Measurements from ENCODE around the gene LETM1. TPM values are rescaled to one million over a fixed set of nuclear protein-coding genes. Genes with fewer than 3 reads are reported as not detected.

LETM1 gene
- total and polyA plus RNA-seq, 2 of the 13 experiments (the other 11 are each of a cell fraction or from before 2014, with no cell fraction given): 9.7 to 41.6 TPM

DNA sequence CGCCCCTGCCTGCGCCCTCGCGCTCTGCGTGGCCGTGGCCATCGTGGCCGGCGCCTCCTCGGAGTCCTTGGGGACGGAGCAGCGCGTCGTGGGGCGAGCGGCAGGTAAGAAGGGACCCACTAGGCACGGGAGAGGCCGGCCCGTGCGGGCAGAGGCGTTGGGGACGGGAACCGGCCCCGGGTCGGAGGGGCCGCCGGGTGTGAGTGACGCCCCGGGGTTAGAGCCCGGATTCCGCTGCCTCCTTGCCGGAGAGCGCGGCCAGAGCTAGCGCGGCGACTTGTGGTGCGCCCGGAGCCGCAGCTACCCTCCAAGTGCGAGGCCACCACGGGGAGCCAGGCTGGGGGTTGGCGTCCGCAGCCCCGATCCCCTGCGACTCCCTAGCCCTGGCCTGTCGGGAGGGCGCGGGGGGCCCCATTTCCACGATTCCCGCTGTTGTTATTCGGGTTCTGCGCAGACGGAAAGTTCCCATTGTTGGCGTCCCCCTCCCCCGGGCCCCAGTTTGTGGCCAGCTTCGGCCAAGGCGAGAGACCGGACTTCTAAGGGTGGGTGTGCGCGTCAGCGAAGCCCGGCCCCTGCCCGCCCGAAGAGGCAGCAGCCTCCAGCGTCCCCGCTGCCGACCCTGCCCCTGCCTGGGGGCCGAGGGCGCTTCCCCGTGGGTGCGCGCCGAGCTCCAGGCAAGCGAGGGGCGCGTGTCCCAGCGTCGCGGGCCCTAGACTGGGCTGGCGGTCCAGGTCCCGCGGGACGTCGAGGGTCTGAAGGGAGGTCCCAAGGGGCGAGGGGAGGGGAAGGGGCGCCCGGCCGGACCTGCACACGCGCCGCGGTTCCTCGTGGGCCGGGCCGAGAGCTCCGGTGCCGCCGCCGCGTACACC lies 61.8 kb downstream of the LETM1 start (continued):
- TF ChIP-seq POLR2G (IDR thresholded peaks at IDR 0.05; ENCODE audit: low read depth, low read length) (no peak; the same call in none of the 2 replicates), TARDBP (CRISPR knock-in tag; IDR thresholded peaks at IDR 0.05) (no peak), NFYC (CRISPR knock-in tag; IDR thresholded peaks at IDR 0.05) (no peak), ZNF781 (CRISPR knock-in tag; IDR thresholded peaks at IDR 0.05; ENCODE audit: borderline replicate concordance, not compliant biosample characterization) (no peak), FOXP1 (IDR thresholded peaks at IDR 0.05) (no peak), FOXP1 (CRISPR knock-in tag; IDR thresholded peaks at IDR 0.05) (no peak), TAF1 (CRISPR knock-in tag; IDR thresholded peaks at IDR 0.05) (peak; percentile 38; the same call in 1 of the 2 replicates), GZF1 (CRISPR knock-in tag; IDR thresholded peaks at IDR 0.05) (no peak), ZNF761 (CRISPR knock-in tag; conservative IDR thresholded peaks at IDR 0.05) (no peak), ZNF567 (CRISPR knock-in tag; IDR thresholded peaks at IDR 0.05; ENCODE audit: borderline replicate concordance) (no peak), ZNF652 (CRISPR knock-in tag; IDR thresholded peaks at IDR 0.05; ENCODE audit: borderline replicate concordance, low read depth) (no peak), ZNF350 (CRISPR knock-in tag; IDR thresholded peaks at IDR 0.05; ENCODE audit: borderline replicate concordance, low read depth) (no peak), MED1 (CRISPR knock-in tag; IDR thresholded peaks at IDR 0.05) (no peak), SALL1 (CRISPR knock-in tag; IDR thresholded peaks at IDR 0.05) (peak; percentile 9; the same call in 1 of the 2 replicates), SIX4 (CRISPR knock-in tag; IDR thresholded peaks at IDR 0.05) (no peak), ZNF720 (CRISPR knock-in tag; IDR thresholded peaks at IDR 0.05) (no peak), RBFOX2 (IDR thresholded peaks at IDR 0.05; ENCODE audit: low read depth, low read length) (peak; percentile 79), SOX5 (CRISPR knock-in tag; IDR thresholded peaks at IDR 0.05; ENCODE audit: borderline replicate concordance) (no peak)
- TF ChIP-seq, protein P1, sequence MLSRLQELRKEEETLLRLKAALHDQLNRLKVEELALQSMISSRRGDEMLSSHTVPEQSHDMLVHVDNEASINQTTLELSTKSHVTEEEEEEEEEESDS (CRISPR knock-in tag; IDR thresholded peaks at IDR 0.05; ENCODE audit: borderline replicate concordance): no peak
- TF ChIP-seq, protein P2, sequence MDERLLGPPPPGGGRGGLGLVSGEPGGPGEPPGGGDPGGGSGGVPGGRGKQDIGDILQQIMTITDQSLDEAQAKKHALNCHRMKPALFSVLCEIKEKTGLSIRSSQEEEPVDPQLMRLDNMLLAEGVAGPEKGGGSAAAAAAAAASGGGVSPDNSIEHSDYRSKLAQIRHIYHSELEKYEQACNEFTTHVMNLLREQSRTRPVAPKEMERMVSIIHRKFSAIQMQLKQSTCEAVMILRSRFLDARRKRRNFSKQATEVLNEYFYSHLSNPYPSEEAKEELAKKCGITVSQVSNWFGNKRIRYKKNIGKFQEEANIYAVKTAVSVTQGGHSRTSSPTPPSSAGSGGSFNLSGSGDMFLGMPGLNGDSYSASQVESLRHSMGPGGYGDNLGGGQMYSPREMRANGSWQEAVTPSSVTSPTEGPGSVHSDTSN (CRISPR knock-in tag; IDR thresholded peaks at IDR 0.05): no peak
- TF ChIP-seq, protein P3, sequence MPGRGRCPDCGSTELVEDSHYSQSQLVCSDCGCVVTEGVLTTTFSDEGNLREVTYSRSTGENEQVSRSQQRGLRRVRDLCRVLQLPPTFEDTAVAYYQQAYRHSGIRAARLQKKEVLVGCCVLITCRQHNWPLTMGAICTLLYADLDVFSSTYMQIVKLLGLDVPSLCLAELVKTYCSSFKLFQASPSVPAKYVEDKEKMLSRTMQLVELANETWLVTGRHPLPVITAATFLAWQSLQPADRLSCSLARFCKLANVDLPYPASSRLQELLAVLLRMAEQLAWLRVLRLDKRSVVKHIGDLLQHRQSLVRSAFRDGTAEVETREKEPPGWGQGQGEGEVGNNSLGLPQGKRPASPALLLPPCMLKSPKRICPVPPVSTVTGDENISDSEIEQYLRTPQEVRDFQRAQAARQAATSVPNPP (CRISPR knock-in tag; IDR thresholded peaks at IDR 0.05): no peak
- TF ChIP-seq, protein P4, sequence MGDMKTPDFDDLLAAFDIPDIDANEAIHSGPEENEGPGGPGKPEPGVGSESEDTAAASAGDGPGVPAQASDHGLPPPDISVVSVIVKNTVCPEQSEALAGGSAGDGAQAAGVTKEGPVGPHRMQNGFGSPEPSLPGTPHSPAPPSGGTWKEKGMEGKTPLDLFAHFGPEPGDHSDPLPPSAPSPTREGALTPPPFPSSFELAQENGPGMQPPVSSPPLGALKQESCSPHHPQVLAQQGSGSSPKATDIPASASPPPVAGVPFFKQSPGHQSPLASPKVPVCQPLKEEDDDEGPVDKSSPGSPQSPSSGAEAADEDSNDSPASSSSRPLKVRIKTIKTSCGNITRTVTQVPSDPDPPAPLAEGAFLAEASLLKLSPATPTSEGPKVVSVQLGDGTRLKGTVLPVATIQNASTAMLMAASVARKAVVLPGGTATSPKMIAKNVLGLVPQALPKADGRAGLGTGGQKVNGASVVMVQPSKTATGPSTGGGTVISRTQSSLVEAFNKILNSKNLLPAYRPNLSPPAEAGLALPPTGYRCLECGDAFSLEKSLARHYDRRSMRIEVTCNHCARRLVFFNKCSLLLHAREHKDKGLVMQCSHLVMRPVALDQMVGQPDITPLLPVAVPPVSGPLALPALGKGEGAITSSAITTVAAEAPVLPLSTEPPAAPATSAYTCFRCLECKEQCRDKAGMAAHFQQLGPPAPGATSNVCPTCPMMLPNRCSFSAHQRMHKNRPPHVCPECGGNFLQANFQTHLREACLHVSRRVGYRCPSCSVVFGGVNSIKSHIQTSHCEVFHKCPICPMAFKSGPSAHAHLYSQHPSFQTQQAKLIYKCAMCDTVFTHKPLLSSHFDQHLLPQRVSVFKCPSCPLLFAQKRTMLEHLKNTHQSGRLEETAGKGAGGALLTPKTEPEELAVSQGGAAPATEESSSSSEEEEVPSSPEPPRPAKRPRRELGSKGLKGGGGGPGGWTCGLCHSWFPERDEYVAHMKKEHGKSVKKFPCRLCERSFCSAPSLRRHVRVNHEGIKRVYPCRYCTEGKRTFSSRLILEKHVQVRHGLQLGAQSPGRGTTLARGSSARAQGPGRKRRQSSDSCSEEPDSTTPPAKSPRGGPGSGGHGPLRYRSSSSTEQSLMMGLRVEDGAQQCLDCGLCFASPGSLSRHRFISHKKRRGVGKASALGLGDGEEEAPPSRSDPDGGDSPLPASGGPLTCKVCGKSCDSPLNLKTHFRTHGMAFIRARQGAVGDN (CRISPR knock-in tag; IDR thresholded peaks at IDR 0.05): no peak; the same call in none of the 2 replicates
- TF ChIP-seq, protein P5, sequence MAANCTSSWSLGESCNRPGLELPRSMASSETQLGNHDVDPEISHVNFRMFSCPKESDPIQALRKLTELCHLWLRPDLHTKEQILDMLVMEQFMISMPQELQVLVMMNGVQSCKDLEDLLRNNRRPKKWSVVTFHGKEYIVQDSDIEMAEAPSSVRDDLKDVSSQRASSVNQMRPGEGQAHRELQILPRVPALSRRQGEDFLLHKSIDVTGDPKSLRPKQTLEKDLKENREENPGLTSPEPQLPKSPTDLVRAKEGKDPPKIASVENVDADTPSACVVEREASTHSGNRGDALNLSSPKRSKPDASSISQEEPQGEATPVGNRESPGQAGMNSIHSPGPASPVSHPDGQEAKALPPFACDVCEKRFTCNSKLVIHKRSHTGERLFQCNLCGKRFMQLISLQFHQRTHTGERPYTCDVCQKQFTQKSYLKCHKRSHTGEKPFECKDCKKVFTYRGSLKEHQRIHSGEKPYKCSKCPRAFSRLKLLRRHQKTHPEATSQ (CRISPR knock-in tag; IDR thresholded peaks at IDR 0.05; ENCODE audit: borderline replicate concordance): no peak
